Measurements from ENCODE around the gene TALDO1.
"Not testable (repeated sequence)": the region's sequence is repeated elsewhere in the genome, so short reads cannot be mapped to it uniquely, and the experiment has no call there.

TALDO1 gene

DNA sequence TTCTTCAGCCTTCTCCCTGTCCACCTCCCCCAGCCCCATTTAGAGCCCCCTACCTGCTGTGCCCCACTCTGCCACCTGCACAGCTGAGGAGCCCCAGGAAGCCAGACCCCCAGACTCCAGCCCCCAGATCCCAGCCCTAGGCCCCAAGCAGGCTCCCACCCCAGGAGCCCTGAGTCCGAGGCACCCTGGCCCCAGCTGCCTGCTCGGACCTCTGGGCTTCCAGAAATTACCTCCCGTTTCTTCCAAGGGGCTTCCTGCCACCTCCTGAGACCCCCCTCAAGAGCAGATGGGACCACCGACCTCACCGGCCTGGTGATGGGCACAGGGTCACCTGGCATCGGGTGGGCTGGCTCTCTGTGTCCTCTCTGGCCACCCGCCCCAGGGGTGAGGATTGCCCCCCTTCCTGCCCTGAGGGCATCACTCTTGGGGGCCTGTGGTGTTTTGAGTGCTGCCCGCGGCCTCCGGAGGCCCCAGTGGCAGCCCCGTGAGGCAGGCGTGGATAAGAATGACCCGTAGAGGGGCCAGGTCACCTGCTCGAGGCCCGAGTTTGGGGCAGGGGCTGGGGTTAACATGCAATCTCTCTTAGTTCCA, 18.3 kb upstream of the TALDO1 start:
- DNase-seq (ENCODE audit: low read depth) = no peak
- no peak overlapping the region for H3K4me3 ChIP-seq (ENCODE audit: low read length)
- TF ChIP-seq, protein P1, sequence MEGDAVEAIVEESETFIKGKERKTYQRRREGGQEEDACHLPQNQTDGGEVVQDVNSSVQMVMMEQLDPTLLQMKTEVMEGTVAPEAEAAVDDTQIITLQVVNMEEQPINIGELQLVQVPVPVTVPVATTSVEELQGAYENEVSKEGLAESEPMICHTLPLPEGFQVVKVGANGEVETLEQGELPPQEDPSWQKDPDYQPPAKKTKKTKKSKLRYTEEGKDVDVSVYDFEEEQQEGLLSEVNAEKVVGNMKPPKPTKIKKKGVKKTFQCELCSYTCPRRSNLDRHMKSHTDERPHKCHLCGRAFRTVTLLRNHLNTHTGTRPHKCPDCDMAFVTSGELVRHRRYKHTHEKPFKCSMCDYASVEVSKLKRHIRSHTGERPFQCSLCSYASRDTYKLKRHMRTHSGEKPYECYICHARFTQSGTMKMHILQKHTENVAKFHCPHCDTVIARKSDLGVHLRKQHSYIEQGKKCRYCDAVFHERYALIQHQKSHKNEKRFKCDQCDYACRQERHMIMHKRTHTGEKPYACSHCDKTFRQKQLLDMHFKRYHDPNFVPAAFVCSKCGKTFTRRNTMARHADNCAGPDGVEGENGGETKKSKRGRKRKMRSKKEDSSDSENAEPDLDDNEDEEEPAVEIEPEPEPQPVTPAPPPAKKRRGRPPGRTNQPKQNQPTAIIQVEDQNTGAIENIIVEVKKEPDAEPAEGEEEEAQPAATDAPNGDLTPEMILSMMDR (conservative IDR thresholded peaks at IDR 0.05; ENCODE audit: low read length) = no peak

DNA sequence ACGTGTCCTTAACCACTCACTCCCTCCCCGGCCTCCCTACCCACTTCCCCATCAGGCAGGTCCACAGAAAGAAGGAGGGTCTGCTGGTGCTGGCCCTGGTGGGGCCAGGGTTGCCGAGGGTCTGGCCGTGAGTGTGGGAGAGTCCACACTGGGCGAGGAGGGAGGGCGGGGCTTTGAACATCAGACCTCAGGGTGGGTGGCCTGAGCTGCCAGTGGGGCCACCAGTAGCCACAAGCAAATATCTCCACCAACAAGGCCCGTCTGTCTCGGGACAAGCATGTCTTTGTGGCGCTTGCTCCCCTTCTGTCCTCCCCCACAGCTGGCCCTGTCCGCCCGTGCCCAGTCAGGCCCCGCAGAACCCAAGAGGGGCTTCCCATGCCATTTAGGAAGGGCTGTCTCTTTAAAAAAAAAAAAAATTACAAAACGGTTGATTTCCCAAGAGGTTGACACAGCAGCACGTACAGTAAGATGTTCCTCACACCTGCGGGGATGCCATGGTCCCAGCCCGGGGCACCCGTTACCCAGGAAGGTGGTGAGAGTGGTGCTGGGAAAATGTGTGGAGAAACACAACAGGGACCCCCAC, 17.7 kb upstream of the TALDO1 start:
- TF ChIP-seq, protein P1 (conservative IDR thresholded peaks at IDR 0.05; ENCODE audit: low read length) = no peak
- H3K4me3 ChIP-seq (ENCODE audit: low read length) = no peak overlapping the region
- no peak for DNase-seq (ENCODE audit: low read depth)

DNA sequence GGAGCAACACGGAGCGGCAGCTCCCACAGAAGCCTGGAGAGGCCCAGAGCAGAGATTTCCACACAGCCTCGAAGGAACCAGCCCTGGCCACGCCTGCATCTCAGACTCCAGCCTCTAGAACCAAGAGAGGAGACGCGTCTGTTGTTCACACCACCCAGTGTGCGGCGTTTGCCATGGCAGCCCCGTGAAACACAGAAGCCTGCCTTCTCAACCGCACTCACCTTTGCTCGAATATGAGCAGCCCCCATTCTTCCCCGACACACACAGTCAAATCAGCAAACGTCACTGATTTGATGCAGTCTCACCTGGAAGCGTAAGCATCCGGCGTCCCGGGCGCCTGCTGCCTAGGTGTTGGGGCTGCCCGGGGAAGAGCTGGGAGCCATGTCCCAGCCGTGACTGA, 14.2 kb upstream of the TALDO1 start:
- TF ChIP-seq, protein P1 (conservative IDR thresholded peaks at IDR 0.05; ENCODE audit: low read length) = no peak
- no peak for DNase-seq (ENCODE audit: low read depth)

DNA sequence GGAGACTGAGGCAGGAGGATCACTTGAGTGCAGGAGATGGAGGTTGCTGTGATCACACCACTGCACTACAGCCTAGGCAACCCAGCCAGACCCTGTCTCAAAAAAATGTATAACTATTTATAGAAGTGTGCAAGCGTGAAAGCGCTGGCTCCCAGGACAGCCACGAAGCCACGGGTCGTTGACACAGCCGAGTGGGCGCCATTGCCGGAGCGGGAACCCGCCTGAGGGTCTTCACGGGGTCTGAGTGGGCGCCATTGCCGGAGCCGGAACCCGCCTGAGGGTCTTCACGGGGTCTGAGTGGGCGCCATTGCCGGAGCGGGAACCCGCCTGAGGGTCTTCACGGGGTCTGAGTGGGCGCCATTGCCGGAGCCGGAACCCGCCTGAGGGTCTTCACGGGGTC, 12.7 kb upstream of the TALDO1 start:
- not testable (repeated sequence) for H3K4me3 ChIP-seq (ENCODE audit: low read length); DNase-seq (ENCODE audit: low read depth)

More for the DNA sequence above, 14.2 kb upstream of the TALDO1 start:
- H3K4me3 ChIP-seq (ENCODE audit: low read length) = no peak overlapping the region

DNA sequence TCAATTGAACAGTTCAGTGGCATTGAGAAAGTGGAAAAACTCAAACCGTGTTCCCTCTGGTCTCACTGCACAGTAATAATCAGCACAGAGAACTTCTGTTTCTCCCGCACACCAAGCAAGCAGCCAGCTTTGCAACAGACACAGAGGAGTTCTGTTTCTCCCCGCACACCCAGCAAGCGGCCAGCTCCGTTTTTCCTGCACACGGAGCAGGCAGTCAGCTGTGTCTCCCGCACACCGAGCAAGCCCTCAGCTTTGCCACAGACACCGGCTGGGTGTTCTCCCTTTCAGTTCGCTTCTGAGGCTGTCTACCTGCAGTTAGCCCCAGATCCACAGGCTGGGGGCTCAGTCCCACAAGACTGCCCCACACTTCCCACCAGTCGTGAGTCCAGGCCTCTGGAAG, 9.9 kb upstream of the TALDO1 start:
- TF ChIP-seq, protein P1 (conservative IDR thresholded peaks at IDR 0.05; ENCODE audit: low read length) = no peak
- DNase-seq (ENCODE audit: low read depth) = no peak
- H3K4me3 ChIP-seq (ENCODE audit: low read length) = no peak overlapping the region

DNA sequence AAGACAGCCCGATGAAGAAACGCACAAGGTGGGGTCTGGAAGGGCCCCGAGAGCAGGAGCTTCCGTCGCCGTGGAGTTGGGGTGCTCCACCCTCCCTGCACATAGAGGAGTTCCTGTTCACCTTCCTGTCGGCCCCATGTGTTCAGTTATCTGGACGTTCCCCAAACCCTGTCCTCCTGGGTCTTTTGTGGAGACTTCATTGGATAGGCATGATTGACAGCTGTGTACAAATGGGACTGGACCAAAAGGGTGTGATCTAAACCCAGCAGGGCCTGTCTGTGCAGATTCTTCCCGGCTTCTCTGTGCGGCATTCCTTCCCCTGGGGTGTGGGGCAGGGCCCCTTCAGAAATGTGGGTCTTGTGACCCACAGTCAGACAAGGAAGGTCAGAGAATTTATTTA, 9.4 kb upstream of the TALDO1 start:
- DNase-seq (ENCODE audit: low read depth); H3K4me3 ChIP-seq (ENCODE audit: low read length): not testable (repeated sequence)

DNA sequence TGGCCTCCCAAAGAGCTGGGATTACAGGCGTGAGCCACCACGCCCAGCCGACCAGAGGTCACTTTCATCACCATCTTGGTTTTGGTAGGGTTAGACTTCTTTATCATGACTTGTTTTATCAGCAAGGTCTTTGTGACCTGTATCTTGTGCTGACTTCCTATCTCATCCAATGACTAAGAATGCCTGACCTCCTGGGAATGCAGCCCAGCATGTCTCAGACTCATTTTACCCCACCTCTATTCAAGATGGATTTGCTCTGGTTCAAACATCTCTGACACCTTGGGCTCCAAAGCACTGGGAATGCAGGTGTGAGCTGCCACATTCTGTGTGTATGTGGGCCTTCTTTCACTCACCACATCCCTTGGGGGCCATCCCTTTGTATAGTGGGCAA, 5.1 kb upstream of the TALDO1 start:
- DNase-seq (ENCODE audit: low read depth) = no peak
- no peak overlapping the region for H3K4me3 ChIP-seq (ENCODE audit: low read length)
- TF ChIP-seq, protein P1 (conservative IDR thresholded peaks at IDR 0.05; ENCODE audit: low read length) = no peak

DNA sequence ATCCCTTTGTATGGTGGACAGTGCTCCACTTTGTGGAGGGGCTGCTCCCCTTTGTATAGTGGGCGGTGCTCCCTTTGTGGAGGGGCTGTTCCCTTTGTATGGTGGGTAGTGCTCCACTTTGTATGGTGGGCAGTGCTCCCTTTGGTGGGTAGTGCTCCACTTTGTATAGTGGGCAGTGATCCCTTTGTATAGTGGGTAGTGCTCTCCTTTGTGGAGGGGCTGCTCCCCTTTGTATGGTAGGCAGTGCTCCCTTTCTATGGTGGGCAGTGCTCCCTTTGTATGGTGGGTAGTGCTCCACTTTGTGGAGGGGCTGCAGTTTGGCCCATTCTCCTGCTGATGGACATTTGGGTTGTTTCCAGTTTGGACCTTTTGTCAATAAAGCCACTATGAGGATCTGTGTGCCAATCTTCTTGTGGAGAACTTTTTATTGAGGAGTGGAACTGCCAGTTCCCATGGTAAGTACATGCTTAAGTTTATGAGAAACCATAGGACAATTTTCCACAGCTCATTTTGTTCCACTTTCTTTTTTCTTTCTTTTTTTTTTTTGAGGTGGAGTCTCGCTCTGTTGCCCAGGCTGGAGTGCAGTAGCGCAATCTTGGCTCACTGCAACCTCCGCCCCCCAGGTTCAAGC, 4.6 kb upstream of the TALDO1 start:
- no peak for DNase-seq (ENCODE audit: low read depth)

More for the DNA sequence above, 4.6 kb upstream of the TALDO1 start:
- H3K4me3 ChIP-seq (ENCODE audit: low read length) = no peak overlapping the region
- TF ChIP-seq, protein P1 (conservative IDR thresholded peaks at IDR 0.05; ENCODE audit: low read length) = no peak

All from AG10803 (cell line).